GM12878 (cell line): ENCODE measurements around the gene CITED2.
"Not testable (repeated sequence)": the region's sequence is repeated elsewhere in the genome, so short reads cannot be mapped to it uniquely, and the experiment has no call there.

Experiments
- ATF2 ChIP-seq: IDR thresholded peaks from 2 replicates; pipeline ENCODE4 v1.6.1; 2012; ENCODE audit warnings: low read length, inconsistent platforms
- CTCF ChIP-seq, 3 experiments: IDR thresholded peaks in 2 of 3; conservative IDR thresholded peaks in 1 of 3; 2 replicates each; pipeline ENCODE4 v1.5.1; 2011; ENCODE audit warnings: low read depth in 3 of 3, low read length in 3 of 3, mild to moderate bottlenecking in 3 of 3, control low read depth in 2 of 3, moderate library complexity in 2 of 3, inconsistent platforms in 1 of 3, mixed read lengths in 1 of 3; ENCODE audit not compliant: control insufficient read depth in 2 of 3, insufficient read depth in 1 of 3; ENCODE audit errors: extremely low read depth in 1 of 3
- EP300 ChIP-seq, 2 experiments: fragments of 150-350 bp in 1 of 2; IDR thresholded peaks; 2 replicates each; pipeline ENCODE4 v1.6.1; 2011 to 2012; ENCODE audit warnings: low read depth in 2 of 2, low read length in 2 of 2, borderline replicate concordance in 1 of 2, improper control_type of control experiment in 1 of 2, inconsistent platforms in 1 of 2; ENCODE audit not compliant: control insufficient read depth in 1 of 2
- EZH2 ChIP-seq: IDR thresholded peaks from 2 replicates; pipeline ENCODE4 v1.6.1; 2012; ENCODE audit warnings: low read depth, mild to moderate bottlenecking, control low read depth, inconsistent platforms, low read length, borderline replicate concordance; ENCODE audit not compliant: control insufficient read depth
- NBN ChIP-seq: fragments of 450-650 bp; IDR thresholded peaks from 2 replicates; pipeline ENCODE4 v1.6.1; 2016
- SUZ12 ChIP-seq: fragments of 200-600 bp; sonication (generic); IDR thresholded peaks from one replicate; pipeline ENCODE4 v1.6.1; 2018; ENCODE audit warnings: antibody characterized with exemption, mild to moderate bottlenecking; ENCODE audit not compliant: unreplicated experiment
- TBL1XR1 ChIP-seq: IDR thresholded peaks from 2 replicates; pipeline ENCODE4 v1.6.1; 2012; ENCODE audit warnings: low read depth, low read length, improper control_type of control experiment
- TCF7 ChIP-seq: IDR thresholded peaks from 2 replicates; pipeline ENCODE4 v1.6.1; 2014; ENCODE audit warnings: antibody characterized with exemption, borderline replicate concordance
- ZBED1 ChIP-seq: IDR thresholded peaks from 2 replicates; pipeline ENCODE4 v1.6.1; 2016; ENCODE audit warnings: borderline replicate concordance
- ZNF207 ChIP-seq: fragments of 450-650 bp; IDR thresholded peaks from 2 replicates; pipeline ENCODE4 v1.6.1; 2014; ENCODE audit warnings: antibody characterized with exemption, mild to moderate bottlenecking, borderline replicate concordance

GRCh38 chr6:139363123-139363522 is 11.3 kb downstream of the CITED2 start:
- not testable (repeated sequence) for TF ChIP-seq EP300 (IDR thresholded peaks at IDR 0.05; ENCODE audit: borderline replicate concordance in 1 of 2, control insufficient read depth in 1 of 2, low read depth in 2 of 2, low read length in 2 of 2); TCF7; CTCF (IDR thresholded peaks at IDR 0.05 in 2 of 3, conservative IDR thresholded peaks at IDR 0.05 in 1 of 3; ENCODE audit: control insufficient read depth in 2 of 3, extremely low read depth in 1 of 3, insufficient read depth in 1 of 3, low read depth in 3 of 3, low read length in 3 of 3); ZNF207; TBL1XR1; ZBED1; SUZ12; ATF2; EZH2; NBN
